GM12878 (cell line): ENCODE data around the gene CLDN12. TPM values are rescaled to one million over a fixed set of nuclear protein-coding genes. Genes with fewer than 3 reads are reported as not detected.

Experiments
- ASH2L ChIP-seq: fragments of 300-600, 200-600 bp; sonication (generic); IDR thresholded peaks from 2 replicates; pipeline ENCODE4 v1.6.1; 2017; ENCODE audit warnings: low read depth, mild to moderate bottlenecking, borderline replicate concordance
- ATF3 ChIP-seq: IDR thresholded peaks from 2 replicates; pipeline ENCODE4 v1.6.1; 2011; ENCODE audit warnings: low read depth, mild to moderate bottlenecking, low read length, moderate library complexity, borderline replicate concordance; ENCODE audit errors: extremely low read depth
- BCL11A ChIP-seq: IDR thresholded peaks from 2 replicates; pipeline ENCODE4 v1.6.1; 2011; ENCODE audit warnings: low read depth, low read length
- BCLAF1 ChIP-seq: fragments of 450-650 bp; IDR thresholded peaks from 2 replicates; pipeline ENCODE4 v1.6.1; 2017; ENCODE audit warnings: antibody characterized with exemption, mild to moderate bottlenecking, moderate library complexity
- BHLHE40 ChIP-seq, 2 experiments: fragments of 450-650 bp in 1 of 2; IDR thresholded peaks; 2 replicates each; pipeline ENCODE4 v1.6.1; 2011 to 2017; ENCODE audit warnings: low read depth in 2 of 2, borderline replicate concordance in 1 of 2, improper control_type of control experiment in 1 of 2, low read length in 1 of 2, mild to moderate bottlenecking in 1 of 2
- BMI1 ChIP-seq: fragments of 450-650 bp; IDR thresholded peaks from 2 replicates; pipeline ENCODE4 v1.6.1; 2016; ENCODE audit warnings: mild to moderate bottlenecking, moderate library complexity, borderline replicate concordance
- CEBPZ ChIP-seq: fragments of 150-350 bp; IDR thresholded peaks from 2 replicates; pipeline ENCODE4 v1.6.1; 2016; ENCODE audit warnings: low read depth, low read length
- ETV6 ChIP-seq, 2 experiments: fragments of 450-650 bp in 1 of 2; IDR thresholded peaks in 1 of 2; conservative IDR thresholded peaks in 1 of 2; 2 replicates each; pipeline ENCODE4 v1.6.1; 2014; ENCODE audit warnings: antibody characterized with exemption in 1 of 2, borderline replicate concordance in 1 of 2, low read depth in 1 of 2, mild to moderate bottlenecking in 1 of 2, moderate library complexity in 1 of 2
- HDGF ChIP-seq: fragments of 450-650 bp; IDR thresholded peaks from 2 replicates; pipeline ENCODE4 v1.6.1; 2016; ENCODE audit warnings: antibody characterized with exemption
- IKZF2 ChIP-seq, 2 experiments: fragments of 450-650 bp; IDR thresholded peaks; 2 replicates each; pipeline ENCODE4 v1.6.1; 2017; ENCODE audit warnings: mild to moderate bottlenecking in 2 of 2, moderate library complexity in 2 of 2
- KAT2A ChIP-seq: conservative IDR thresholded peaks from 2 replicates; pipeline ENCODE4 v1.6.1; 2011; ENCODE audit warnings: low read depth, low read length; ENCODE audit not compliant: control insufficient read depth
- MEF2B ChIP-seq: fragments of 450-650 bp; IDR thresholded peaks from 2 replicates; pipeline ENCODE4 v1.6.1; 2018; ENCODE audit warnings: mild to moderate bottlenecking, moderate library complexity; ENCODE audit not compliant: partially characterized antibody, poor library complexity, severe bottlenecking
- MTA2 ChIP-seq: fragments of 450-650 bp; IDR thresholded peaks from 2 replicates; pipeline ENCODE4 v1.6.1; 2016; ENCODE audit warnings: low read depth, mild to moderate bottlenecking, moderate library complexity
- MYB ChIP-seq: fragments of 150-350 bp; IDR thresholded peaks from 2 replicates; pipeline ENCODE4 v1.6.1; 2014; ENCODE audit warnings: mild to moderate bottlenecking, low read depth, low read length, borderline replicate concordance
- POLR2AphosphoS5 ChIP-seq: IDR thresholded peaks from 2 replicates; pipeline ENCODE4 v1.6.1; 2011; ENCODE audit warnings: mild to moderate bottlenecking, low read length, inconsistent platforms
- RAD21 ChIP-seq: IDR thresholded peaks from 2 replicates; pipeline ENCODE4 v1.6.1; 2011; ENCODE audit warnings: mild to moderate bottlenecking, low read depth, low read length, moderate library complexity; ENCODE audit not compliant: insufficient read depth
- RUNX3 ChIP-seq: IDR thresholded peaks from 2 replicates; pipeline ENCODE4 v1.6.1; 2012; ENCODE audit warnings: low read length, inconsistent platforms
- SMARCA5 ChIP-seq: fragments of 450-650 bp; IDR thresholded peaks from 2 replicates; pipeline ENCODE4 v1.6.1; 2017; ENCODE audit warnings: mild to moderate bottlenecking
- SMC3 ChIP-seq: IDR thresholded peaks from 2 replicates; pipeline ENCODE4 v1.6.1; 2011; ENCODE audit warnings: low read length, improper control_type of control experiment, borderline replicate concordance
- SPI1 ChIP-seq: IDR thresholded peaks from 2 replicates; pipeline ENCODE4 v1.6.1; 2011; ENCODE audit warnings: low read depth, mild to moderate bottlenecking, low read length, moderate library complexity, borderline replicate concordance; ENCODE audit not compliant: insufficient read depth
- SREBF2 ChIP-seq: IDR thresholded peaks from 2 replicates; pipeline ENCODE4 v1.6.1; 2012; ENCODE audit warnings: mild to moderate bottlenecking, low read length
- SUZ12 ChIP-seq: fragments of 200-600 bp; sonication (generic); IDR thresholded peaks from one replicate; pipeline ENCODE4 v1.6.1; 2018; ENCODE audit warnings: antibody characterized with exemption, mild to moderate bottlenecking; ENCODE audit not compliant: unreplicated experiment
- ZNF207 ChIP-seq: fragments of 450-650 bp; IDR thresholded peaks from 2 replicates; pipeline ENCODE4 v1.6.1; 2014; ENCODE audit warnings: antibody characterized with exemption, mild to moderate bottlenecking, borderline replicate concordance
- polyA plus RNA-seq, 11 experiments: library from polyadenylated mRNA; depleted of rRNA in 4 of 11; unstranded in 6 of 11; stranded (reverse) in 5 of 11; fragments of >200 nt; fragmentation: Nextera tagmentation in 4 of 11; fragmentation: Illumina TruSeq in 1 of 11; extraction: Ambion mirVana in 4 of 11; extraction: Trizol in 1 of 11; gene quantifications; 1 replicate in 1 of 11; 2 replicates in 10 of 11; pipeline versions ENCODE4 v1.2.1 to v1.2.3, GENCODE V29; 2011 to 2016; ENCODE audit warnings: inconsistent platforms in 2 of 11, missing spikeins in 2 of 11, low read depth in 1 of 11
- total RNA-seq, 4 experiments: library from RNA; depleted of rRNA in 3 of 4; stranded (reverse); fragments of >200 nt in 3 of 4; fragmentation: Illumina TruSeq in 1 of 4; extraction: Trizol in 1 of 4; gene quantifications; 2 replicates each; pipeline versions ENCODE4 v1.2.1 to v1.2.3, GENCODE V29; 2013 to 2021

Gene CLDN12
- total and polyA plus RNA-seq, 10 of the 15 experiments (the other 5 are each of a cell fraction or from before 2014, with no cell fraction given), result 3.1 to 41.1 (median 6.8) TPM

- TF ChIP-seq BCLAF1 (no peak), SPI1 (peak; percentile 49; the same call in 1 of the 2 replicates), IKZF2 (IDR thresholded peaks at IDR 0.05) (peak; percentile 63 to 64; a peak in 2 of 4 replicates), CEBPZ (no peak), ATF3 (no peak), BHLHE40 (IDR thresholded peaks at IDR 0.05; ENCODE audit: borderline replicate concordance in 1 of 2, low read depth in 2 of 2, low read length in 1 of 2) (peak; percentile 28 to 42; a peak in 1 of 4 replicates), MEF2B (no peak), SMARCA5 (no peak), SMC3 (no peak), RAD21 (no peak), SUZ12 (no peak), MYB (peak; percentile 48; the same call in 1 of the 2 replicates), SREBF2 (no peak), ZNF207 (no peak), HDGF (peak; percentile 62; the same call in 1 of the 2 replicates), KAT2A (no peak), POLR2AphosphoS5 (no peak), ASH2L (no peak), MTA2 (peak; percentile 80; the same call in 1 of the 2 replicates), BCL11A (0 out of 2 replicates have a peak, but pooled peaks have one; percentile 24), RUNX3 (peak; percentile 82), ETV6 (conservative IDR thresholded peaks at IDR 0.05 in 1 of 2, IDR thresholded peaks at IDR 0.05 in 1 of 2; ENCODE audit: borderline replicate concordance in 1 of 2, low read depth in 1 of 2) (no peak), BMI1 (no peak)
Measured at GRCh38 chr7:90424720-90425119, 21.5 kb downstream of the CLDN12 start (continued).
